SK-N-DZ (cell line): ENCODE data around the gene ZNF385B.

Source experiments
- DNase-seq: peaks from one replicate; pipeline ENCODE4 v3.0.0-alpha.2; 2015; ENCODE audit warnings: low spot score

ZNF385B gene

GRCh38 chr2:179856205-179856604 lies 5.2 kb downstream of the ZNF385B start:
- no peak for DNase-seq

DNA sequence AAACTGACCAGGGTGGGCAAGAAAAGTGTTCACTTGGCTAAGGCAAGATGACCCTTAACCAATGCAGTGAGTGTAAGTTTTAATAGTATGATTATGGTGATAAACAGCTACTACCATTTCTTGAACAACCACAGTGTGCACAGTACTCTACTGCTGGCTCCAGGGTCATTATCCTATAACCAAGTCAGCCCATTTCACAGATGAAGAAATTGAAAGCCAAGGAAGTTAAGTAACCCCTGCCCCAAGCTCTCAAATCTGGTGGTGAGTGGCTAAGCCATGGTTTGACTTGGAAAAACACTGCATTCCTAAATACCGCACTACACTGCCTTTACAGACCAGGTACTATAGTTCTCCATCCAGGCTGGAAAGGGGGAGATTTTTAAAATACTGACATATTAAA lies 5.7 kb downstream of the ZNF385B start:
- DNase-seq = no peak

DNA sequence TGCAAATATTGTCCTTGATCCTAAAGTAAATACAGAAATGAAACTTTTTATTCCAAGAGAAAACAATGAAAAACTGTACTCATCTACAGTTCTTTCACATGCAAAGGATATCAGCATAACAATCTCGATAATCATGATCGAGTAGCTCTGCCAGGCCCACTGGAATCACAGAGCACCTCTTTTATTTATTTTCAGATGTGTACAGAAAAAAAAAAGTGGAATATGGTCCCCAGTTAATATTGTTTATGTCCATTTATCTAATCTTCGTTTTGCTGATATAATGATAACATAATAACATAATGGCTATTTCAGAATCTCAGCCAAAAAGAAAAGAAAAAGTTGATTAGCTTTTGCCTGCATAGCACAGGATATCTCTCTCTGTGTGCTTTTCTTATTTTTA lies 6.5 kb downstream of the ZNF385B start:
- no peak for DNase-seq

DNA sequence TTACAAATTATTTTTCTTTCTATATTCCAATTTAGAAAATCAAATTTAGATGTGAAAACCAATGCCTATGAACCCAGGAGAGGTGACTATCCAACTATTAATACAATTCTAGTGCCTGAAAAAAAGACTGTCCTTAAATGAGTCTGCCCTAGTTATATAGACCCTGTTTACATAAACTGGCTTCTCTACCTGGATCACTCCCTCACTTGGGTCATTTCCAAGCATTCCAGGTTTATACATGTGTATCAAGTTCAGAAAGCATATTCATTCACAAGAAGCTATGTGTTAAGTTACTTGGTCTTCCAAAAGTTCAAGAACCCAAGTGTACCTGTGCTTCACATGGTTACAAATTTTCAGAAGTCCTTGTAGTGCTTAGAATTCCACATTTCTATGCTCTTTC lies 8.3 kb downstream of the ZNF385B start:
- DNase-seq = no peak

- no peak for DNase-seq
These were observed 11.2 kb downstream of the ZNF385B start for GRCh38 chr2:179850188-179850587.

- no peak for DNase-seq
These were observed 11.7 kb downstream of the ZNF385B start for GRCh38 chr2:179849719-179850118.

DNA sequence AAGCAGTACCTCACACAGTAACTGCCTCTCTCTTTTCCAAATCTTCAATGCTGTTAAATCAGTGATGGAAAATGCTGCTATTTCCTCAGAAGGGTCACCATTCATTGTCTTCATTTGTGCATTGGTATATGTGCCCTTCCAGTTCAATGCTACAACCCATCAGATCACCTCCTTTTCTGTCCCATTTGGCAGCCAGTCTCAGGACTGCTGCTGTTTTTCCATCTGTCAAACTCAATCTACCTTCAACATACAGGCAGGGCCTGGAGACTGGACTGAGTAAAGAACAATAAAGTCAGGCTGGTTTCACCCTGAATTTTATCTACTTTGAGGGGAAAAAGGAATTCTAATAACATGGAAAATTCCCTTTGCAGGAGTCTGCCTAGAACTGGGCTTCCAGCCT lies 17.9 kb downstream of the ZNF385B start:
- no peak for DNase-seq

DNA sequence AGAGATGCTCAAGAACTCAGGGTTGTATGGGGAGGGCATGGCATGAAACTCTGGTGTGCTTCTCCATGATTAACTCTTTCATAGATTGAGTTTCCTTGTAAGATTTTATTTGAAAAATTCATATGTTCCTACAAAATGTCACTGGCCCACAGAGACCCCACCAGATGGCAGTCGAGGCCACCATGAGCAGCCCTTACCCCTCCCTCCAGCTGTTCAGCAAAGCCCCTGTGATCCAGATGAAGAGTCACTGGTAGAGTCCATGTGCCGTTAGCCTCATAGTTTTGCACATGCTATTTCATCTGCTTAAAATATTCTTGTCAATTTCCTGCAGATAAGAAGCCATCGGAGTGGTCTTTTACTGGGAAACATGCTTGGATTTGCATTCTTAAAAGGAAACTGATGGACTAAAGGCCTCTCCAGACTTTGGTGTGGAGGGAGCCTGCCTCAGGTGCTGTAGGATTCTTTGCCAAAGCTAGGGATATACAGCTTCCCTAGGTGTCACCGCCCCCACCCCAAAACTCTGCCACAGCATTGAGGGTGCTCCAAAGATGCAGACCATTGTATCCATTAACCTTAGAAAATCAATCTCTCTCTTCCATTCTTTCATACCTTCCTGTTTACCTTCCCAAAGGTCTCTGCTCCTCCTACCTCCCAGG lies 18.8 kb downstream of the ZNF385B start:
- peak; percentile 51 for DNase-seq

DNA sequence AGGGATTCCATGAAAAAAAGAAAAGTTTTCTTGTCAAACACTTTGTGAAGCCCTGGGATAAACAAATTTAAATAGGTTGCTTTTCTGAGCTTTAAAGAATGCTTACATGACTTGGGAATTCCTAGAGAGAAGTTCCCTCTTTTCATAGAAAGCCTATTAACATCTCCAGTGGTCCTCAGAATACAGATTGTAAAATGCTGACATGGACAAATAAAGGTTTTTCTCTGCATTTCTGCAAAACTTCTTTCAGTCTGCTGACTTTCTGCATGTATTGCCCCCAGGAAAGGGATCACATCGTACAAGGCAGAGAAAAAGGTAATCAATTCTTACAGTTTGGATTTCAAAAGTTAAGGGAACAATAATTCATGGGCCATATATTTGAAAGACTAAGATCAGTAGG lies 20.6 kb downstream of the ZNF385B start:
- no peak for DNase-seq

- no peak for DNase-seq
These were observed 24.0 kb downstream of the ZNF385B start for GRCh38 chr2:179837408-179837807.

DNA sequence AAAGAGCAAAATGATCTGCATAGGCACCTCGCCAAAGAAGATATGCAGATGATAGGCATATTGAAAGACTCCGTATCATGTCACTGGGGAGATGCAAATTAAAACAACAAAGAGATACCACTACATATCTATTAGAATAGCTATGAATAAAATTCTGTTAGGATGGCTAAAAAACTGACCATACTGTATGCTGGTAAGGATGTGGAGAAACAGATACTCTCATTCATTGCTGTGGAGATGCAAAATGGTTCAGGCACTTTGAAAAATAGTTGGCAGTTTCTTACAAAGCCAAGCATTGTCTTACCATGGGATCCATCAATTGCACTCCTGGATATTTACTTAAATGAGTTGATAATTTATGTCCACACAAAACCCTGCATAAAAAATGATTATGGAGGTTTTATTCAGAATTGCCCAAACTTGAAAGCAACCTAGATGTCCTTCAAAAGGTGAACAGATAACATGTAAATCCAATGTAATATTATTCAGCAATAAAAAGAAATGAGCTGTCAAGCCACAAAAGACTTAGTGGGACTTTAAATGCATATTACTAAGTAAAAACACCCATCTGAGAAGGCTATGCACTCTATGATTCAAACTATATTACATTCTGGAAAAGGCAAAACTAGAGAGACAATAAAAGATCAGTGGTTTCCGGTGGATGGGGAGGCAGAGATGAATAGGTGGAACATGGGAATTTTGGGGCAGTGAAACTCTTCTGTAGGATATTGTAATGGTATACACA lies 31.2 kb downstream of the ZNF385B start:
- DNase-seq = no peak

GRCh38 chr2:179826297-179826696 lies 35.1 kb downstream of the ZNF385B start:
- no peak for DNase-seq

DNA sequence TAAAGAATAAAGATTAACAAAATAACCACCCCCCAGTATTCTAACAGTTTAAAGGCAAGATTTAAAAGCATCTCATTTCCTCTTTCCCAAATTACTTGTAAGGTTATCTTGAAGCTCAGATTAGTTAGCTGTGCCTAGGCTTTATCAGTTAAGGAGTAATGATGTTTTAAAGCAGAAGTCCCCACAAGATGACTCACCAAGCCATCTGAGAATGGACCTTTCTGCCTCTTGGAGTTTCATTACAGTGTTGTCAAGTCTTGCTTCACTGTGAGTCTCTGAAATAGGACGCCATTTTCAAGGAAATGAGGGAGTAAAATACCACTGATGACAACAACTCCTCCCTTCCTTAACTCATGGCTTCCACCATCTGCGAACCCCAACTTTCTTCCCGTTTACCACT lies 35.9 kb downstream of the ZNF385B start:
- no peak for DNase-seq

DNA sequence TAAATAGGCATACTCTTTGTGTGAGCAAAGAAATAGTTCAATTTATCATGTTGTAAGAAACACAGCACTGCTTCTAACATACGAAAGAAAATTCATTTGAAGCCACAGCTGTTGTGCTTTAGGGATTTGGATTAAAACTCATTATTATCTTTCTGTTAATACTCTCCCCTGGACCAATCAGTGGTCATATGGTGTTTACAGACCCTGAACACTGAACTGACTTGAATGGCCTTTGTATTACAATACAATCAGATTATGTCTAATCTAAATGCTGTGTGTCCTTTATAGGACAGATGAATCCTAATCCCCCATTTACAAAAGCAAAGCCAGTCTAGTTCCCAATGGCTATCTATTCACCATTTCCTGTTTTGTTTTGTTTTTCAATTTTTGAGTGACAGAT lies 36.5 kb downstream of the ZNF385B start:
- no peak for DNase-seq

DNA sequence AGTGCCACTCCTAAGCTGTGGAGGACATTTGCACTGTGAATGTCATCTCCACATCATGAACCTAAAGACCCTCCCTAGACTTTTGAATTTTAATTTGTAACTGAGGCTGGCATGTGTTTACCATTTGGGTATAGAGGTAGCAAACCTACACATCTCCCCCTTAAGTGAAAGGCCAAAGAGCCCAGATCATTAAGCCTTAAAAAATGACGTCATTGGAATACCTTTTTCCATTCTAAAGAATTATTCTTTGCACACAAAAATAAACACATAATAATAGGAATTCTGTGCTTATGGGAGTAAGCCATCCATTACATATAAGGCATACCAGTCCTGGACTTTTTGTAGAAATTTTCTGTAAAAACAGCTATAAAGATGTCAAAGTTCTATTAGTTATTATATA lies 38.9 kb downstream of the ZNF385B start:
- no peak for DNase-seq

- no peak for DNase-seq
These were observed 42.9 kb downstream of the ZNF385B start for GRCh38 chr2:179818546-179818945.

GRCh38 chr2:179817181-179817841 lies 44.1 kb downstream of the ZNF385B start:
- DNase-seq = no peak

DNA sequence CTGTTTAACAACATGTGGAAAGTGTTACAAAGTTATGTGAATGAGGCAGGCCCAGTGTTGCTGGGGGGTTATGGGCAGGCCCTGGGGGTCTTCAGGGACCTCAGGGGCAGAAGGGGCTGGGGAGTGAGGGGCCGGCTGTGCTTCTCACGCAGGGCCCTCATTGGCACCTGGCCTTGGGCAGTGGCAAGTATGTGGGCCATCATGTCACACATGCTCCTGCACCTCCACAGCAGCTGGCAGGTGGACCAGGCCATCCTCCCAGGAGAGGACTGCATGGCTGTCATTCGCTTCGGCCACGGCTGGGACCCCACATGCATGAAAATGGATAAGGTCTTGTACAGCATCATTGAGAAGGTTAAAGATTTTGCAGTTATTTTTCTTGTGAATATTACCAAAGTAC lies 47.4 kb downstream of the ZNF385B start:
- DNase-seq = no peak

GRCh38 chr2:179812501-179812900 lies 48.9 kb downstream of the ZNF385B start:
- no peak for DNase-seq

- no peak for DNase-seq
These were observed 50.4 kb downstream of the ZNF385B start for GRCh38 chr2:179811042-179811441.

DNA sequence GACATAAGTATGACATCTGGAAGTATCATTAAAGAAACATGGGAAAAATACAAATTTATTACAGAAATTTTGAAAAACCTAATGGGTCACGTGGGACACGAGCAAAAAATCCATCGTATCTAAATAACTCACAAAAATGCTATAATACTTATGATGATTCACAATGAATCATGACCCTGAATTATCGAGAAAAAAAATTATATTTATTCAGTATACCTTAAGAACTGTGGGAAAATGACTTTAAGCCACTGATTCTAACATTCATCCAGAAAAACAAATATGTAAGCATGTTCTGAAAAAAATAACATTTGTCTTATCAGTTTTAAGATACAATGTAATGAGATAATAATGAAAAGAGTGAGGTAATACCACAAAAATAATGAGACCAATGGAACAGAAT lies 51.8 kb downstream of the ZNF385B start:
- DNase-seq = no peak

- no peak for DNase-seq
These were observed 56.4 kb downstream of the ZNF385B start for GRCh38 chr2:179805001-179805400.

DNA sequence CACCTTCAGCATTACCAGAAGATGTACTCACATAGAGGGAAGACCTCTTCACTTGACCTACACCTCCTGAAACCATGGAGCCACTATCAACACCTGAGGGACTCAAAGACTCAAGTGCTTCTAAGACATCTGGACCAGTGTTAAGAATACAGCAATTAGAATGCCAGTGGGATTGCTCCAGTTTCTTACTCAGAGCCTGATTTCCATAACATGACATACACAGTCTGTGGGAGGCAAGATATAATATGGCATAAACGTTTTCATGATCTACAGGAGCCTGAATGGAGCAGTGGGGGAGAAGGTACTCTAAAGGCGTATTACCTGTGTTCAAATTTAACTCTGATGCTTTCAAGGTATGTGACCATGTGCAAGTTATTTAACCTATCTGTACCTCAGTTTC lies 57.2 kb downstream of the ZNF385B start:
- DNase-seq = no peak
